A549 (cell line): Measurements from ENCODE around the gene SPATA12.

ENCODE experiments used
- BHLHE40 ChIP-seq: IDR thresholded peaks from 2 replicates; pipeline ENCODE4 v1.6.1; 2012; ENCODE audit warnings: low read depth, low read length, inconsistent platforms
- CHD2 ChIP-seq: fragments of 150-350 bp; IDR thresholded peaks from 2 replicates; pipeline ENCODE4 v1.6.1; 2014; ENCODE audit warnings: low read length; ENCODE audit not compliant: partially characterized antibody
- CTCF ChIP-seq: fragments of >200 bp; sonication (Bioruptor Twin); formaldehyde crosslinking; IDR thresholded peaks from 3 replicates; pipeline ENCODE4 v1.5.1; 2016
- MYC ChIP-seq: IDR thresholded peaks from 2 replicates; pipeline ENCODE4 v1.6.1; 2012; ENCODE audit warnings: mild to moderate bottlenecking, inconsistent platforms, low read length, improper control_type of control experiment, borderline replicate concordance
- POLR2A ChIP-seq: IDR thresholded peaks from 2 replicates; pipeline ENCODE4 v1.6.1; 2012; ENCODE audit warnings: mild to moderate bottlenecking, low read length
- RAD21 ChIP-seq, 2 experiments: fragments of >200 bp in 1 of 2; sonication (Bioruptor Twin) in 1 of 2; formaldehyde crosslinking in 1 of 2; IDR thresholded peaks in 1 of 2; conservative IDR thresholded peaks in 1 of 2; 2 replicates in 1 of 2; 3 replicates in 1 of 2; pipeline ENCODE4 v1.6.1; 2012 to 2018; ENCODE audit warnings: inconsistent platforms in 1 of 2
- REST ChIP-seq: fragments of 200-600 bp; sonication (generic); IDR thresholded peaks from 2 replicates; pipeline ENCODE4 v1.6.1; 2016; ENCODE audit warnings: antibody characterized with exemption, mild to moderate bottlenecking, moderate library complexity
- SREBF2 ChIP-seq: fragments of 450-650 bp; IDR thresholded peaks from 2 replicates; pipeline ENCODE4 v1.6.1; 2014; ENCODE audit warnings: mild to moderate bottlenecking, moderate library complexity

GRCh38 chr3:57080171-57080570, 19.7 kb downstream of the SPATA12 start:
- TF ChIP-seq CTCF (no peak), BHLHE40 (no peak), SREBF2 (no peak), REST (no peak), RAD21 (conservative IDR thresholded peaks at IDR 0.05 in 1 of 2, IDR thresholded peaks at IDR 0.05 in 1 of 2) (no peak), POLR2A (no peak), MYC (no peak), CHD2 (no peak)
